ENCODE results near the gene ALDH3B2.

DNA sequence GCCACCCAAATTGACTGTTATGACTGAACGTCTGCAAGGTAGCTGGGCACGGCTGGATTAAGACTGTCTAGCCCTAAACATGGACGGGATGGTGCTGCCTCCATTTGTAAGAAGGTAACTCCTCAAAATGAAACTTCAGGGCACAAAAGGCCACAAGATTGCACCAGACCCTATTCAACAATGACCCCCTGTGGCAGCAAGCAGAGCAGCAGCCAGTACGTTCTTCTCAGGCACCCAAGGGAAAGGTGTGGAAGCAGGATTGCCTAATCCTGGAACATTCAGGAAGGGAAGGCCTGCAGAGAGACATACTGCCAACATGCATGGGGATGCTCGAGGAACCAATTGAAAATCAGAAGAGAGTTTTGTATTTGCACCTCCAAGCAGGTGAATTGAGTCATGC is 30.4 kb downstream of the ALDH3B2 start:
- TF ChIP-seq POLR2A (IDR thresholded peaks at IDR 0.05; ENCODE audit: low read depth, low read length) (no peak), TAF1 (IDR thresholded peaks at IDR 0.05; ENCODE audit: borderline replicate concordance, low read depth, low read length) (no peak), POLR2AphosphoS5 (IDR thresholded peaks at IDR 0.05; ENCODE audit: low read depth, low read length) (no peak)

Measured in GM12892 (cell line).